IMR-90 (cell line): ENCODE results near the gene DCAF5. TPM values are rescaled to one million over a fixed set of nuclear protein-coding genes. Genes with fewer than 3 reads are reported as not detected.

Experiments
- ATAC-seq: fragments of 200-7000 bp; cut with Tn5 transposase; 2 replicates; pipeline ENCODE4 v1.9.1; 2020; ENCODE audit warnings: low read depth, mild to moderate bottlenecking, moderate library complexity
- BruUV-seq: library from RNA; stranded (reverse); fragments of 400-500 nt; replicated peaks from 2 replicates; lab custom pipeline; 2021; lab: Mats Ljungman, UMichigan
- CTCF ChIA-PET: fragments of 300-600 bp; formaldehyde crosslinking; extraction: SDS; loops from one replicate; lab custom pipeline; 2021; ENCODE audit warnings: antibody characterized with exemption; lab: Yijun Ruan, JAX
- POLR2A ChIA-PET: fragments of 300-600 bp; sonication (Branson Sonifier 250); formaldehyde crosslinking; loops from one replicate; lab custom pipeline; 2022; ENCODE audit warnings: antibody characterized with exemption; ENCODE audit not compliant: unreplicated experiment; lab: Charles Lee
- DNase-seq: peaks from one replicate; pipeline ENCODE4 v3.0.0; 2013
- H2AFZ ChIP-seq: replicated peaks from 2 replicates; pipeline ENCODE3; 2013; ENCODE audit warnings: low read length, mild to moderate bottlenecking; ENCODE audit not compliant: poor library complexity
- H2AK5ac ChIP-seq: 2 replicates; pipeline ENCODE4 v1.6.1; 2013; ENCODE audit warnings: low read depth, low read length, inconsistent platforms
- H2AK9ac ChIP-seq: replicated peaks from 2 replicates; pipeline ENCODE3; 2013; ENCODE audit warnings: mild to moderate bottlenecking, low read depth, low read length, moderate library complexity; ENCODE audit not compliant: poor library complexity
- H2BK120ac ChIP-seq: 2 replicates; pipeline ENCODE4 v1.6.1; 2013; ENCODE audit warnings: low read depth, low read length, inconsistent platforms
- H2BK15ac ChIP-seq: 3 replicates; pipeline ENCODE4 v1.6.1; 2013; ENCODE audit warnings: low read depth, low read length, inconsistent platforms
- H2BK20ac ChIP-seq: 2 replicates; pipeline ENCODE4 v1.6.1; 2013; ENCODE audit warnings: low read depth, mild to moderate bottlenecking, inconsistent platforms, low read length, moderate library complexity
- H2BK5ac ChIP-seq: 2 replicates; pipeline ENCODE4 v1.6.1; 2013; ENCODE audit warnings: mild to moderate bottlenecking, low read depth, low read length, inconsistent platforms; ENCODE audit not compliant: poor library complexity, severe bottlenecking
- H3K14ac ChIP-seq: replicated peaks from 2 replicates; pipeline ENCODE4 v1.6.1; 2013; ENCODE audit warnings: low read depth, low read length, inconsistent platforms
- H3K18ac ChIP-seq: 2 replicates; pipeline ENCODE4 v1.6.1; 2013; ENCODE audit warnings: low read depth, low read length, control low read depth
- H3K23ac ChIP-seq: 2 replicates; pipeline ENCODE4 v1.6.1; 2013; ENCODE audit warnings: low read depth, low read length, inconsistent platforms
- H3K27ac ChIP-seq: 2 replicates; pipeline ENCODE4 v1.5.1; 2013; ENCODE audit warnings: mild to moderate bottlenecking, control low read depth, low read length; ENCODE audit not compliant: insufficient read depth
- H3K27me3 ChIP-seq: 2 replicates; pipeline ENCODE4 v1.6.1; 2013; ENCODE audit warnings: low read length; ENCODE audit not compliant: control insufficient read depth, insufficient read depth
- H3K36me3 ChIP-seq: 2 replicates; pipeline ENCODE4 v1.6.1; 2013; ENCODE audit warnings: low read length, mixed read lengths; ENCODE audit not compliant: control insufficient read depth, insufficient read depth
- H3K4ac ChIP-seq: 2 replicates; pipeline ENCODE4 v1.6.1; 2013; ENCODE audit warnings: low read depth, low read length, inconsistent platforms
- H3K4me1 ChIP-seq: 2 replicates; pipeline ENCODE4 v1.6.1; 2013; ENCODE audit warnings: low read length, mixed read lengths; ENCODE audit not compliant: control insufficient read depth, insufficient read depth
- H3K4me2 ChIP-seq: 2 replicates; pipeline ENCODE4 v1.6.1; 2013; ENCODE audit warnings: low read depth, mild to moderate bottlenecking, control low read depth, low read length, moderate library complexity
- H3K4me3 ChIP-seq: 2 replicates; pipeline ENCODE4 v1.5.1; 2013; ENCODE audit warnings: low read depth, mild to moderate bottlenecking, control low read depth, low read length, moderate library complexity; ENCODE audit not compliant: insufficient read depth
- H3K56ac ChIP-seq: 2 replicates; pipeline ENCODE4 v1.6.1; 2013; ENCODE audit warnings: low read length, inconsistent platforms; ENCODE audit not compliant: insufficient read depth; ENCODE audit errors: extremely low read depth
- H3K79me1 ChIP-seq, 2 experiments: 2 replicates each; pipeline ENCODE4 v1.6.1; 2013; ENCODE audit warnings: low read length in 2 of 2, inconsistent platforms in 1 of 2, low read depth in 1 of 2
- H3K9ac ChIP-seq: 2 replicates; pipeline ENCODE4 v1.6.1; 2013; ENCODE audit warnings: low read depth, low read length, control low read depth
- H3K9me1 ChIP-seq: 2 replicates; pipeline ENCODE4 v1.6.1; 2013; ENCODE audit warnings: low read length, inconsistent platforms; ENCODE audit not compliant: insufficient read depth
- H3K9me3 ChIP-seq: 2 replicates; pipeline ENCODE4 v1.6.1; 2013; ENCODE audit warnings: low read length; ENCODE audit not compliant: control insufficient read depth, insufficient read depth
- H4K20me1 ChIP-seq: 2 replicates; pipeline ENCODE4 v1.6.1; 2013; ENCODE audit warnings: low read length, inconsistent platforms; ENCODE audit not compliant: insufficient read depth
- H4K5ac ChIP-seq: 2 replicates; pipeline ENCODE4 v1.6.1; 2013; ENCODE audit warnings: mild to moderate bottlenecking, low read depth, low read length, control low read depth
- H4K8ac ChIP-seq, 2 experiments: 2 replicates each; pipeline ENCODE4 v1.6.1; 2013; ENCODE audit warnings: low read depth in 2 of 2, low read length in 2 of 2, control low read depth in 1 of 2, inconsistent platforms in 1 of 2
- H4K91ac ChIP-seq: 2 replicates; pipeline ENCODE4 v1.6.1; 2013; ENCODE audit warnings: low read depth, low read length, inconsistent platforms; ENCODE audit not compliant: insufficient read depth
- CEBPB ChIP-seq: IDR thresholded peaks from 2 replicates; pipeline ENCODE4 v1.6.1; 2012; ENCODE audit warnings: low read depth, low read length, improper control_type of control experiment
- CTCF ChIP-seq: conservative IDR thresholded peaks from 2 replicates; pipeline ENCODE4 v1.5.1; 2012; ENCODE audit warnings: mild to moderate bottlenecking, low read depth, low read length, improper control_type of control experiment
- ELK1 ChIP-seq: fragments of 150-350 bp; IDR thresholded peaks from 2 replicates; pipeline ENCODE4 v1.6.1; 2016; ENCODE audit warnings: low read depth, mild to moderate bottlenecking, low read length, moderate library complexity, borderline replicate concordance
- FOS ChIP-seq: fragments of 150-350 bp; IDR thresholded peaks from 2 replicates; pipeline ENCODE4 v1.6.1; 2016; ENCODE audit warnings: low read depth, low read length
- MAZ ChIP-seq: IDR thresholded peaks from 2 replicates; pipeline ENCODE4 v1.6.1; 2012; ENCODE audit warnings: low read depth, mild to moderate bottlenecking, low read length, improper control_type of control experiment, moderate library complexity, borderline replicate concordance
- MXI1 ChIP-seq: IDR thresholded peaks from 2 replicates; pipeline ENCODE4 v1.6.1; 2012; ENCODE audit warnings: low read depth, mild to moderate bottlenecking, low read length, moderate library complexity, borderline replicate concordance
- POLR2A ChIP-seq: IDR thresholded peaks from 2 replicates; pipeline ENCODE4 v1.6.1; 2012; ENCODE audit warnings: mild to moderate bottlenecking, low read depth, low read length
- RAD21 ChIP-seq: IDR thresholded peaks from 2 replicates; pipeline ENCODE4 v1.6.1; 2012; ENCODE audit warnings: low read length, improper control_type of control experiment
- RCOR1 ChIP-seq: IDR thresholded peaks from 2 replicates; pipeline ENCODE4 v1.6.1; 2012; ENCODE audit warnings: mild to moderate bottlenecking, low read length, improper control_type of control experiment; ENCODE audit not compliant: insufficient replicate concordance
- WGBS, 2 experiments: methylation state at CpG; one replicate each; pipeline versions ENCODE4 v1.1.5 to v1.1.7; 2013; ENCODE audit warnings: missing lambda C conversion rate in 2 of 2; ENCODE audit not compliant: insufficient read length in 1 of 2; ENCODE audit errors: extremely low coverage in 2 of 2; 5-methylcytosine and 5-hydroxymethylcytosine counted together
- dilution Hi-C: fragments of 300-500 bp; cut with HindIII; formaldehyde crosslinking; loops from one replicate; pipeline ENCODE4 v1.14.3; 2018; ENCODE audit warnings: low sequenced_read_pairs; ENCODE audit not compliant: unreplicated experiment
- in situ Hi-C: fragments of 300-500 bp; cut with MboI; formaldehyde crosslinking; loops from 3 replicates; pipeline ENCODE4 v1.14.3; 2019; ENCODE audit warnings: low sequenced_read_pairs, inconsistent platforms, mixed read lengths
- intact Hi-C: fragments of 100-400 bp; cut with micrococcal nuclease; formaldehyde crosslinking; loops from 2 replicates; pipeline ENCODE4 v1.10.0; 2022
- polyA plus RNA-seq, 3 experiments: library from polyadenylated mRNA; depleted of rRNA; stranded (reverse); fragments of >200 nt; gene quantifications; 2 replicates each; pipeline ENCODE4 v1.2.3, GENCODE V29; 2012; ENCODE audit warnings: low replicate concordance in 1 of 3
- total RNA-seq: library from RNA; depleted of rRNA; stranded (reverse); fragments of >200 nt; gene quantifications from 2 replicates; pipeline ENCODE4 v1.2.3, GENCODE V29; 2012

The DCAF5 gene
- total and polyA plus RNA-seq, 2 of the 4 experiments (the other 2 are of a cell fraction) = 17.6 to 30.4 TPM

GRCh38 chr14:69034612-69035262 is 118.2 kb downstream of the DCAF5 start:
- TF ChIP-seq POLR2A (no peak), ELK1 (no peak), FOS (peak; percentile 23; the same call in 1 of the 2 replicates), RAD21 (0 out of 2 replicates have a peak, but pooled peaks have one; percentile 14), MAZ (no peak), CEBPB (peak; percentile 76), CTCF (0 out of 2 replicates have a peak, but pooled peaks have one; percentile 11), MXI1 (no peak), RCOR1 (no peak)
- H3K79me1 ChIP-seq = peaks cover 0 to 22% of the 10 kb centered on the region in 2 experiments; a peak in 1 of 4 replicates
- H3K4me1 ChIP-seq = peaks cover 31% of the 10 kb centered on the region
- H3K27me3 ChIP-seq = no peaks in the 10 kb centered on the region
- H3K4me3 ChIP-seq = no peak overlapping the region
- peak overlapping the region; percentile 49; the same call in 1 of the 2 replicates for H2BK20ac ChIP-seq
- in situ Hi-C loops = no loop called here
- H3K23ac ChIP-seq = peak overlapping the region; percentile 62
- H4K5ac ChIP-seq = peak overlapping the region; percentile 84
- H3K9ac ChIP-seq = no peak overlapping the region
- H3K14ac ChIP-seq = peak overlapping the region; percentile 69
- peaks cover 33% of the 10 kb centered on the region for H3K9me1 ChIP-seq
- H2BK120ac ChIP-seq = peak overlapping the region; percentile 35
- H2AFZ ChIP-seq = peak overlapping the region; percentile 81
- H4K20me1 ChIP-seq = no peaks in the 10 kb centered on the region
- peak overlapping the region; percentile 91 for H3K18ac ChIP-seq
- dilution Hi-C loops = no loop called here
- H2BK5ac ChIP-seq = peak overlapping the region; percentile 35
- peak overlapping the region in 1 of 2 experiments; percentile 45; a peak in 1 of 4 replicates for H4K8ac ChIP-seq
- intact Hi-C loops = no loop called here
- H3K36me3 ChIP-seq = no peaks in the 10 kb centered on the region
- H2AK9ac ChIP-seq = peak overlapping the region; percentile 67
- ATAC-seq (peak; percentile 40), DNase-seq (peak; percentile 57)
- peak overlapping the region; percentile 54; the same call in 1 of the 2 replicates for H3K4ac ChIP-seq
- POLR2A ChIA-PET = interaction anchor here (0.6 kb wide), 2 partner anchors 11 to 15 kb away, joined by 3 read pairs; no protein-coding TSS in a partner anchor
- H4K91ac ChIP-seq = peak overlapping the region; percentile 45; the same call in 1 of the 2 replicates
- H3K4me2 ChIP-seq = peak overlapping the region; percentile 14
- CTCF ChIA-PET = no interaction called here
- no TSS peak for BruUV-seq
- H2AK5ac ChIP-seq = peak overlapping the region; percentile 27; the same call in 1 of the 2 replicates
- 40% methylated on average over 1 of the region's 7 CpGs; no CpG with 5 or more reads in 1 of the 2 experiments for WGBS, 2 experiments
- H3K27ac ChIP-seq = peak overlapping the region; percentile 48
- H2BK15ac ChIP-seq = peak overlapping the region; percentile 26; the same call in 2 of the 3 replicates
- no peaks in the 10 kb centered on the region for H3K9me3 ChIP-seq
- no peak overlapping the region for H3K56ac ChIP-seq
